ENCODE results near the gene CNPY3.
"Not testable (repeated sequence)": the region's sequence is repeated elsewhere in the genome, so short reads cannot be mapped to it uniquely, and the experiment has no call there.

The CNPY3 gene

DNA sequence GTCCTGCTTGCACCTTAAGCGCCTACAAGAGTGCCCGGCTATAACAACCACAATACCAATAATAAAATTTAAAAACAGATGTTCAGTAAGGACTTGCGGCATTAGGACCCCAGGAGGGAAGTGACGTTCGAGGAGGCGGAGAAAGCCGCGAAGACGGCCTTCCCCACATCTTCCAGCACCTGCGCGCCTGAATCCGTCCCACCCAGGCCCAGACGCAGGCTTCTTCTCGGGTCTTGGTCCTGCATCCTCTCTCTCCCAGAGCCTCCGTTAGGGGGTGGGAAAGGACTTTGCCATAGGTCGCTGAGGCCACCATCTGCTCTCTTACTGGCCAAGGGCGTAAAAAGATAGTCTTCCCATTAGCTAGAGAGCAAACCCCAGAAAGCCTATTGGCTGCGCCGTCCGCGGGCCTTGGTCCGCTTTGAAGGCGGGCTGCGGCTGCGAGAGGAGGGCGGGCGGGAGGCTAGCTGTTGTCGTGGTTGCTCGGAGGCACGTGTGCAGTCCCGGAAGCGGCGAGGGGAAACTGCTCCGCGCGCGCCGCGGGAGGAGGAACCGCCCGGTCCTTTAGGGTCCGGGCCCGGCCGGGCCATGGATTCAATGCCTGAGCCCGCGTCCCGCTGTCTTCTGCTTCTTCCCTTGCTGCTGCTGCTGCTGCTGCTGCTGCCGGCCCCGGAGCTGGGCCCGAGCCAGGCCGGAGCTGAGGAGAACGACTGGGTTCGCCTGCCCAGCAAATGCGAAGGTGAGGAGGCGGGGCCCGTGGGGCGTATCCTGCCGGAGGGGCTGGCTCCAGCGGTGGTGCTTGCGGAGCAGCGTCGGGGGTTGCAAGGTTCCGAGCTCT is at the start of gene CNPY3:
TSS of gene CNPY3 (plus strand) at position 495 of the 835 bp plus-strand sequence. CDS start at position 586, 91 bp downstream.
- no peaks in the 10 kb centered on the region for H3K9me3 ChIP-seq (ENCODE audit: control insufficient read depth, insufficient read depth, low read length)
- peak within 1 kb of the TSS; percentile 82 for H3K9ac ChIP-seq (ENCODE audit: low read depth, low read length)
- peak within 1 kb of the TSS; percentile 99 for H3K27ac ChIP-seq (ENCODE audit: low read depth, low read length)
- no peaks in the 10 kb centered on the region for H3K27me3 ChIP-seq (ENCODE audit: control insufficient read depth, insufficient read depth, low read length)
- peaks cover 11% of the 10 kb centered on the region for H3K4me1 ChIP-seq (ENCODE audit: control insufficient read depth, insufficient read depth, low read length)
- peaks cover 23% of the 10 kb centered on the region for H3K36me3 ChIP-seq (ENCODE audit: control insufficient read depth, insufficient read depth, low read length)
- peak within 1 kb of the TSS; percentile 86 for H3K4me3 ChIP-seq (ENCODE audit: low read depth, low read length)

DNA sequence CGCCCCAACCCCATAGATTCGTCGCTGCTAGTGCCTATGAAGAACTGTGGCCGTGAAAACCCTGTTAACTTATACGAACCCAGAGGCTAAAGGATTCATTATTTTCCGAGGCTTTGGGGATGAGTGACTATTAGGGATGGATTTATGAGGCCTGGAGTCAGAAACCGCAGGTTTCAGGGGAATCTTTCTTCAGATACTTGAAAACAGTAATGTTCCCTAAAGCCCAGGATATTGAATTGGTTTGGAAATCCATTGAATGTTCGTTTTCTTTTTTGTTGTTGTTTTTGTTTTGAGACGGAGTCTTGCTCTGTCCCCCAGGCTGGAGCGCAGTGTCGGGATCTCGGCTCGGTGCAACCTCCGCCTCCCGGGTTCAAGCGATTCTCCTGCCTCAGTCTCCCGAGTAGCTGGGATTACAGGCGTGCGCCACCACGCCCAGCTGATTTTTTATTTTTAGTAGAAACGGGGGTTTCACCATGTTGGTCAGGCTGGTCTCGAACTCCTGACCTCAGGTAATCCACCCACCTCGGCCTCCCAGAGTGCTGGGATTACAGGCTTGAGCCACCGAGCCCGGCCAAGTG is 49.0 kb upstream of the CNPY3 start:
- not testable (repeated sequence) for H3K27me3 ChIP-seq (ENCODE audit: control insufficient read depth, insufficient read depth, low read length); H3K9me3 ChIP-seq (ENCODE audit: control insufficient read depth, insufficient read depth, low read length); H3K4me1 ChIP-seq (ENCODE audit: control insufficient read depth, insufficient read depth, low read length)
- Histone ChIP-seq H3K4me3 (ENCODE audit: low read depth, low read length) (peak overlapping the region; percentile 96), H3K27ac (ENCODE audit: low read depth, low read length) (peak overlapping the region; percentile 96), H3K36me3 (ENCODE audit: control insufficient read depth, insufficient read depth, low read length) (peaks cover 43% of the 10 kb centered on the region), H3K9ac (ENCODE audit: low read depth, low read length) (peak overlapping the region; percentile 94)

- H3K4me1 ChIP-seq (ENCODE audit: control insufficient read depth, insufficient read depth, low read length); H3K27ac ChIP-seq (ENCODE audit: low read depth, low read length); H3K27me3 ChIP-seq (ENCODE audit: control insufficient read depth, insufficient read depth, low read length); H3K9me3 ChIP-seq (ENCODE audit: control insufficient read depth, insufficient read depth, low read length); H3K9ac ChIP-seq (ENCODE audit: low read depth, low read length): not testable (repeated sequence)
- Histone ChIP-seq H3K36me3 (ENCODE audit: control insufficient read depth, insufficient read depth, low read length) (peaks cover 48% of the 10 kb centered on the region), H3K4me3 (ENCODE audit: low read depth, low read length) (peak overlapping the region; percentile 96)
Measured at GRCh38 chr6:42880871-42881270, 48.4 kb upstream of the CNPY3 start.

DNA sequence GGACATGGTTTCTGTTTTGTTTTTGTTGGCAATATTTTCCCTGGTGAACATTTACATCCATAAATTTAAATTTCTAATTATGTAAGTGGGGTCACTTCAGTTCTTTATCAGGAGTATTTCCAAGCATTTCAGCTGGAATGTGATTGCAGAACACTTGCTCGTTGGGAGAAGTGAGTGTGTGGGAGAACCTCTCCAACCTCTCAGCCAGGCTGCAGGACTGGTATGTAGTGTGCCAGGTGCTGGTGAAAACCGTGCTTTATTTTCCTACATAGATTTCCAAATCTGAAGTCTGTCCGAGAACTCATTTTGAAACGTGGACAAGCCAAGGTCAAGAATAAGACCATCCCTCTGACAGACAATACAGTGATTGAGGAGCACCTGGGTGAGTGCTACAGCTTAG is 43.6 kb upstream of the CNPY3 start:
- Histone ChIP-seq H3K27ac (ENCODE audit: low read depth, low read length) (no peak overlapping the region), H3K9me3 (ENCODE audit: control insufficient read depth, insufficient read depth, low read length) (no peaks in the 10 kb centered on the region), H3K27me3 (ENCODE audit: control insufficient read depth, insufficient read depth, low read length) (no peaks in the 10 kb centered on the region), H3K4me1 (ENCODE audit: control insufficient read depth, insufficient read depth, low read length) (0 out of 2 replicates have a peak, but pooled peaks cover 6% of the 10 kb centered on the region), H3K36me3 (ENCODE audit: control insufficient read depth, insufficient read depth, low read length) (peaks cover 65% of the 10 kb centered on the region), H3K4me3 (ENCODE audit: low read depth, low read length) (no peak overlapping the region), H3K9ac (ENCODE audit: low read depth, low read length) (no peak overlapping the region)

- H3K4me1 ChIP-seq (ENCODE audit: control insufficient read depth, insufficient read depth, low read length); H3K27ac ChIP-seq (ENCODE audit: low read depth, low read length); H3K4me3 ChIP-seq (ENCODE audit: low read depth, low read length); H3K9me3 ChIP-seq (ENCODE audit: control insufficient read depth, insufficient read depth, low read length); H3K9ac ChIP-seq (ENCODE audit: low read depth, low read length); H3K27me3 ChIP-seq (ENCODE audit: control insufficient read depth, insufficient read depth, low read length): not testable (repeated sequence)
- peaks cover 44% of the 10 kb centered on the region for H3K36me3 ChIP-seq (ENCODE audit: control insufficient read depth, insufficient read depth, low read length)
Measured at GRCh38 chr6:42888201-42888600, 41.1 kb upstream of the CNPY3 start.

DNA sequence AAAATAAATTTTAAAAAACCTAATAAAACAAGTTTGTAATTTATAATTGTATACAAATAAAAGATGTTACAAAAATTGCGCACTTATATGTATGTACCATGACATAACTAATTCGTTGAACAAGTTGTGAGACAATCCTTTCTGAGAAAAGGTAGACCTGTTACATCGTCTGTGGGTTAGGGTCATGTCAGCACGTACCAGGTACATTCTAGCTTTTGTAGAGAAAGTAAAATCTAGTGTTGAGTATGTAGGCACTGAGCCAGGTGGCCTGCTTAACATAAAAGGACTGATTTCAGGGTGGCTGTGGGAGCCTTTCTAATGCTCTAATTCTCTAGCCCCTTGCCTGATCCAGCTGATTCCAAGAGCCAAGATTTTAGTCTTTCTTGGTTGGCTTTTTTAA is 39.5 kb upstream of the CNPY3 start:
- Histone ChIP-seq H3K36me3 (ENCODE audit: control insufficient read depth, insufficient read depth, low read length) (peaks cover 28% of the 10 kb centered on the region), H3K4me1 (ENCODE audit: control insufficient read depth, insufficient read depth, low read length) (0 out of 2 replicates have a peak, but pooled peaks cover 7% of the 10 kb centered on the region), H3K27ac (ENCODE audit: low read depth, low read length) (peak overlapping the region; percentile 100), H3K4me3 (ENCODE audit: low read depth, low read length) (peak overlapping the region; percentile 85), H3K27me3 (ENCODE audit: control insufficient read depth, insufficient read depth, low read length) (no peaks in the 10 kb centered on the region), H3K9ac (ENCODE audit: low read depth, low read length) (peak overlapping the region; percentile 95), H3K9me3 (ENCODE audit: control insufficient read depth, insufficient read depth, low read length) (no peaks in the 10 kb centered on the region)

GRCh38 chr6:42890311-42891198 is 38.7 kb upstream of the CNPY3 start:
- H3K4me3 ChIP-seq (ENCODE audit: low read depth, low read length), result peak overlapping the region; percentile 85
- H3K4me1 ChIP-seq (ENCODE audit: control insufficient read depth, insufficient read depth, low read length), result 0 out of 2 replicates have a peak, but pooled peaks cover 7% of the 10 kb centered on the region
- peaks cover 21% of the 10 kb centered on the region for H3K36me3 ChIP-seq (ENCODE audit: control insufficient read depth, insufficient read depth, low read length)
- no peaks in the 10 kb centered on the region for H3K27me3 ChIP-seq (ENCODE audit: control insufficient read depth, insufficient read depth, low read length)
- H3K27ac ChIP-seq (ENCODE audit: low read depth, low read length), result peak overlapping the region; percentile 100
- H3K9me3 ChIP-seq (ENCODE audit: control insufficient read depth, insufficient read depth, low read length), result no peaks in the 10 kb centered on the region
- H3K9ac ChIP-seq (ENCODE audit: low read depth, low read length), result peak overlapping the region; percentile 95

GRCh38 chr6:42891199-42891722 is 38.0 kb upstream of the CNPY3 start:
- no peaks in the 10 kb centered on the region for H3K9me3 ChIP-seq (ENCODE audit: control insufficient read depth, insufficient read depth, low read length)
- H3K4me3 ChIP-seq (ENCODE audit: low read depth, low read length), result peak overlapping the region; percentile 85
- H3K27me3 ChIP-seq (ENCODE audit: control insufficient read depth, insufficient read depth, low read length), result no peaks in the 10 kb centered on the region
- 0 out of 2 replicates have a peak, but pooled peaks cover 7% of the 10 kb centered on the region for H3K4me1 ChIP-seq (ENCODE audit: control insufficient read depth, insufficient read depth, low read length)
- H3K27ac ChIP-seq (ENCODE audit: low read depth, low read length), result peak overlapping the region; percentile 100
- peaks cover 14% of the 10 kb centered on the region for H3K36me3 ChIP-seq (ENCODE audit: control insufficient read depth, insufficient read depth, low read length)
- peak overlapping the region; percentile 95 for H3K9ac ChIP-seq (ENCODE audit: low read depth, low read length)

- H3K4me3 ChIP-seq (ENCODE audit: low read depth, low read length); H3K9ac ChIP-seq (ENCODE audit: low read depth, low read length); H3K9me3 ChIP-seq (ENCODE audit: control insufficient read depth, insufficient read depth, low read length); H3K27me3 ChIP-seq (ENCODE audit: control insufficient read depth, insufficient read depth, low read length); H3K27ac ChIP-seq (ENCODE audit: low read depth, low read length); H3K36me3 ChIP-seq (ENCODE audit: control insufficient read depth, insufficient read depth, low read length): not testable (repeated sequence)
- H3K4me1 ChIP-seq (ENCODE audit: control insufficient read depth, insufficient read depth, low read length), result 0 out of 2 replicates have a peak, but pooled peaks cover 10% of the 10 kb centered on the region
Measured at GRCh38 chr6:42894041-42894828, 35.0 kb upstream of the CNPY3 start.

GRCh38 chr6:42896178-42896719 is 33.0 kb upstream of the CNPY3 start:
- Histone ChIP-seq H3K4me3 (ENCODE audit: low read depth, low read length) (no peak overlapping the region), H3K9ac (ENCODE audit: low read depth, low read length) (no peak overlapping the region), H3K9me3 (ENCODE audit: control insufficient read depth, insufficient read depth, low read length) (no peaks in the 10 kb centered on the region), H3K4me1 (ENCODE audit: control insufficient read depth, insufficient read depth, low read length) (peaks cover 8% of the 10 kb centered on the region; the same call in 1 of the 2 replicates), H3K36me3 (ENCODE audit: control insufficient read depth, insufficient read depth, low read length) (no peaks in the 10 kb centered on the region), H3K27me3 (ENCODE audit: control insufficient read depth, insufficient read depth, low read length) (no peaks in the 10 kb centered on the region), H3K27ac (ENCODE audit: low read depth, low read length) (no peak overlapping the region)
